Measurements from ENCODE around the gene LHPP.
A peak's percentile ranks its signal among the peaks of the same experiment; 100 is the strongest.

LHPP gene

DNA sequence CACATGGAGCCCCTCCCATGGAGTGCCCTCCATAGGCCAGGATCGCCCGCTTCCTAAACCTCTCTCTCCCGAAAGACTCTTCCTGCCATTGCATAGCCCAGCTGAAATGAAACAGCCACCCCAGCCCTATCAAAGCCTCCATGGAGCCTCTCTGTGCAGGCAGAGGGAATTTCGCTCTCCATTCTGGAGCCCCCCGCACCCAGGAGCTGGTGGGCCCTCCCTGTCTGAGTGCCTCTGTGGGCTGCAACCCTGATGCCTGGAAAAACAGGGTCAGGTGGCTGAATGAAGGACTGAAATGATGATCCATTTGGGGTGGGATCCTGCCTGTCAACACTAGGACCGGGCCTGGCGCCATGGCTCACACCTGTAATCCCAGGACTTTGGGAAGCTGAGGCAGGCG, 176.1 kb downstream of the LHPP start:
- TF ChIP-seq CTCF (IDR thresholded peaks at IDR 0.05; ENCODE audit: control insufficient read depth, insufficient read depth, low read depth, low read length, missing control alignments) = no peak

DNA sequence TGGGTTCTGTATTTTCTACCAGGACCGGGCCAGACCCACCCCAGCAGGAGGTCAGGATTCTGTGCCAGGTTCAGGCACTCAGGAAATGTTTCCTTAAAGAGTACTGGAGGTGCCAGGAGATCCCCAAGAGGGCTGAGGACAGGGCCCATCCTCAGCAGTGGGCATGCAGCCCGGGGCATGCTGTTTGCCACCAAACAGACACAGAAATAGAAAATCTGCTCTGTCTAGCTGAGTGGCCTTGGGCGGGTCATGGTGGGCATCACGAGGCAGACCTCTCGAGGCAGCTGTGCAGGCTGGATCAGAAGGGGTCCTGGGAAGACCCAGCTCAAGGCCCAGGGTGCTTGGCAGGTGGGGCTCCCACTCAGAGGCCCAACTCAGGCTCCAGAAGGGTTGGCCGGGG, 177.6 kb downstream of the LHPP start:
- DNase-seq (ENCODE audit: low read depth) = no peak
- no peak for TF ChIP-seq CTCF (IDR thresholded peaks at IDR 0.05; ENCODE audit: control insufficient read depth, insufficient read depth, low read depth, low read length, missing control alignments)
- H3K4me3 ChIP-seq (ENCODE audit: control insufficient read depth, low read depth, low read length) = no peak overlapping the region

More for the DNA sequence above, 176.1 kb downstream of the LHPP start:
- no peak for DNase-seq (ENCODE audit: low read depth)
- H3K4me3 ChIP-seq (ENCODE audit: control insufficient read depth, low read depth, low read length) = no peak overlapping the region

DNA sequence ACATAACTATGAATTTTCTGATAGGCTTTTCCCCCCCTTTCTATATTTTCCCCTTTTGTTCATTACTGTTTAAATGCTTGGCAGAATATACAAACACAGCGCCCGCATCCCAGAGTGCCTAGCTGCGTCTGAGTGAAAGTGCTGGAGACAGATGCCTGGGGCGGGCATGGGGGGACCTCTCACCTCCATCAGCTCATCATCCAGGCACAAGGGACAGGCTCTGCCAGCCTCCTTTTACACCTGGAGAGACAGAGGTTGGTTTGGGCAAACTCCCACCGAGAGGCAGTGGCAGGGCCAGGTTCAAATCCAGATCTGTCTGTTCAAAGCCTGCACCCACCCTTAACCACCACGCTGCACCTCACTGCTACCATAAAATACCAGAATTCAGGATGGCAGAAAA, 178.0 kb downstream of the LHPP start:
- DNase-seq (ENCODE audit: low read depth) = no peak
- no peak overlapping the region for H3K4me3 ChIP-seq (ENCODE audit: control insufficient read depth, low read depth, low read length)
- no peak for TF ChIP-seq CTCF (IDR thresholded peaks at IDR 0.05; ENCODE audit: control insufficient read depth, insufficient read depth, low read depth, low read length, missing control alignments)

DNA sequence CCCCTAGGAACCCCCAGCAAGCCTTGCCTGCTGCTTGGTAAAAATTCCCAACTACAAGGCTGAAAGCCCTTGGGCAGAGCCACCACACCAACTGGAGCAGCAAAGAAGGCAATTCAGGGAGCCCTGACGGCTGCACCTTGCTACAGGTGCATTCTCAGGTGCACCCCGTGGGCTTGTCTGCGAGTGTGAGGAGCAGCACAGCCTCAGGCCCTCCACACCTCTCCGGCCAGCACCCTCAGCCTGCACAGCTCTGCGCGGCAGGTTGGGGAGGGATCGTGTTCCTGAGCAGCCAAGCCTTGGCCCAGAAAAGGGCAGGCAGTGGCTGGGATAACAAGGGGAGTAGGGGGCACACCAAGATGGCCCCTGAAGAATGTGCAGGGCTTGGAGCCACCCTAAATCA, 178.4 kb downstream of the LHPP start:
- H3K4me3 ChIP-seq (ENCODE audit: control insufficient read depth, low read depth, low read length) = no peak overlapping the region
- no peak for TF ChIP-seq CTCF (IDR thresholded peaks at IDR 0.05; ENCODE audit: control insufficient read depth, insufficient read depth, low read depth, low read length, missing control alignments)

DNA sequence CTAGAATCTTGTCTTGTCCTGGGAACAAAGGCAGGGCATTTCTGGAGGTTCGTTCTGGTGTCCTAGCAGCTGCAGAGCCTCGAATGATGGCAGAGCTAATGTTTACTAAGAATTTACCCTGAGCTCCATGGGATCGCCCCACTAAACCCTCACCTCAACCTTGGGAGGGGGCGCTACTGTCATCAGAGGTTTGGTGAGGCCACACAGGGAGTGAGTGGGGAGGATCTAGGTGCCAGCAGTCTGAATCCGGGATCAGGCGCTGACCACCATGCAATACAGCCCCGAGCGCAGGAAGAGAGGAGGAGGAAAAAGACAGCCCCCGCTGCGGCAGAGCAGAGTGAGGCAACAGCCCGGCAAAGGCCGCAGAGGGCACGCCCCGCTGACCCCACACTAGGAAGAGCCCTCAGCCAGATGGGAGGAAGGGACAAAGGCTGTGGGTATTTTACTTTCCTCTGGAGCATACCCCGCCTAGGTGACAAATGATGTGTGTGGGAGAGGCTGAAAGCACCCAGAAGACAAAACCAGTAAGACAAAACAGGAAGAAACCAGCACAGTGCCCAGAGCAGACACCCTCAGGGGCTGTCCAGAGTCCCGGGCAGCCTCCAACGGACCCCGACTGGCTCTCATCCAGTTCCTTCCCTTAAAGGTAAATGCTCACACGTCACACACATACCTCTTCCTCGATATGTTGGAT, 179.1 kb downstream of the LHPP start:
- DNase-seq (ENCODE audit: low read depth) = no peak
- no peak overlapping the region for H3K4me3 ChIP-seq (ENCODE audit: control insufficient read depth, low read depth, low read length)
- no peak for TF ChIP-seq CTCF (IDR thresholded peaks at IDR 0.05; ENCODE audit: control insufficient read depth, insufficient read depth, low read depth, low read length, missing control alignments)

More for the DNA sequence above, 178.4 kb downstream of the LHPP start:
- no peak for DNase-seq (ENCODE audit: low read depth)

- H3K4me3 ChIP-seq (ENCODE audit: control insufficient read depth, low read depth, low read length) = no peak overlapping the region
- DNase-seq (ENCODE audit: low read depth) = peak; percentile 18
- TF ChIP-seq CTCF (IDR thresholded peaks at IDR 0.05; ENCODE audit: control insufficient read depth, insufficient read depth, low read depth, low read length, missing control alignments) = no peak
Observed at GRCh38 chr10:124641282-124642087, 179.9 kb downstream of the LHPP start.

Data from AG09309 (cell line).